Testis (tissue), 3 donors: Measurements from ENCODE around the gene TBC1D1. TPM values are rescaled to one million over a fixed set of nuclear protein-coding genes. Genes with fewer than 3 reads are reported as not detected.

ENCODE experiments used
- DNase-seq: peaks from one replicate; pipeline ENCODE4 v3.0.0-alpha.2; 2019
- H3K27ac ChIP-seq, 2 donors: fragments of 200-600 bp; sonication (generic); one replicate each; pipeline ENCODE4 v1.5.1; 2019
- H3K27me3 ChIP-seq: fragments of 200-600 bp; sonication (generic); one replicate; pipeline ENCODE4 v1.5.1; 2019
- H3K36me3 ChIP-seq: fragments of 200-600 bp; sonication (generic); one replicate; pipeline ENCODE4 v1.5.1; 2017; ENCODE audit warnings: low read depth; ENCODE audit errors: missing control alignments
- H3K4me1 ChIP-seq: fragments of 200-600 bp; sonication (generic); one replicate; pipeline ENCODE4 v1.5.1; 2019
- H3K4me3 ChIP-seq, 2 donors: fragments of 200-600 bp; sonication (generic); one replicate each; pipeline ENCODE4 v1.5.1; 2017 to 2019
- H3K9me3 ChIP-seq: fragments of 200-600 bp; sonication (generic); one replicate; pipeline ENCODE4 v1.5.1; 2017
- POLR2A ChIP-seq: fragments of 450-650 bp; IDR thresholded peaks from one replicate; pipeline ENCODE4 v1.6.1; 2017; ENCODE audit warnings: antibody characterized with exemption, mild to moderate bottlenecking, moderate library complexity
- WGBS, 2 donors: methylation state at CpG; one replicate each; pipeline ENCODE4 v1.1.5; 2018; 5-methylcytosine and 5-hydroxymethylcytosine counted together
- intact Hi-C: fragments of 100-400 bp; cut with DNase I; formaldehyde crosslinking; loops from one replicate; pipeline ENCODE4 v1.15.1; 2023; ENCODE audit warnings: low total_unique reads
- polyA plus RNA-seq: library from polyadenylated mRNA; stranded (reverse); fragments of 350-450 nt; fragmentation: Illumina TruSeq; extraction: RNeasy Lipid Tissue Mini Kit (QIAGEN cat#74804); gene quantifications from one replicate; pipeline ENCODE4 v1.2.3, GENCODE V29; 2014; ENCODE audit warnings: low read depth, low replicate concordance; ENCODE audit not compliant: insufficient read depth
- total RNA-seq, 2 donors: library from RNA; depleted of rRNA; stranded (reverse); fragments of >200 nt; gene quantifications; one replicate each; pipeline ENCODE4 v1.2.3, GENCODE V29; 2016
- TF ChIP-seq, protein P1 (sequence below), 3 experiments: fragments of 450-650 bp in 2 of 3; fragments of 200-600 bp in 1 of 3; sonication (generic) in 1 of 3; IDR thresholded peaks; one replicate each; pipeline ENCODE4 v1.5.1; 2016 to 2019; ENCODE audit warnings: antibody characterized with exemption in 3 of 3, mild to moderate bottlenecking in 2 of 3, moderate library complexity in 1 of 3

Gene TBC1D1
- total and polyA plus RNA-seq, 3 donors from 2014 or later = 130 to 208 (median 167) TPM

DNA sequence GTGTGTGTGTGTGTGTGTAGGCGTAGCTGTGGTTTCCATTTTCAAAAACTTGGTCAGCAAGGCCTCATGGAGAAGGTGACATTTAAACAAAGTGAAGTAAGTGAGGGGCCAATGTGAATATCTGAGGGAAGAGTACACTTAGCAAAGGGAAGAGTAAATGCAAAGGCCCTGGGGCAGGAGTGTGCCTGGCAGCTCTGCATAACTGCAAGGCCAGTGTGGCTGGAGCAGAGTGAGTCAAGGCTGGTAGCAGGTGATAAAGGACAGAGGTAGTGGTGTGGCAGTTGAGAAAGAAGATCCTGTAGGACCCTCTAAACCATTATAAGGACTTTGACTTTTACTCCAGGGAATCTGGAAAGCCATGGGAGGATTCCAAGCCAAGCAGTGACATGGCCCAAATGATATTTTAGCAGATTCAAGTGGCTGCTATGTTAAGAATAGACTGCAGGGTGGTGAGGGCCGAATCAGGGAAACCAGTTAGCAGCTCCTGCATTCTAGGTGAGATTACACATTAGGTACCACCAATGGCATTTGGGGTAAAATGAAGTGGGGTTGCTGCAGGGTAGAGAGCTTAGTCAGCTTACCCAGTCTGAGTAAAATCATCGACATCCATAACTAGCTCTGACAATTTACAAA is 5.9 kb upstream of the TBC1D1 start:
- no peak for DNase-seq
- no peaks in the 10 kb centered on the region for H3K27me3 ChIP-seq
- WGBS, 2 donors = 83 to 92% methylated on average over 3 of the region's 3 CpGs
- H3K4me1 ChIP-seq = no peaks in the 10 kb centered on the region
- TF ChIP-seq, protein P1, sequence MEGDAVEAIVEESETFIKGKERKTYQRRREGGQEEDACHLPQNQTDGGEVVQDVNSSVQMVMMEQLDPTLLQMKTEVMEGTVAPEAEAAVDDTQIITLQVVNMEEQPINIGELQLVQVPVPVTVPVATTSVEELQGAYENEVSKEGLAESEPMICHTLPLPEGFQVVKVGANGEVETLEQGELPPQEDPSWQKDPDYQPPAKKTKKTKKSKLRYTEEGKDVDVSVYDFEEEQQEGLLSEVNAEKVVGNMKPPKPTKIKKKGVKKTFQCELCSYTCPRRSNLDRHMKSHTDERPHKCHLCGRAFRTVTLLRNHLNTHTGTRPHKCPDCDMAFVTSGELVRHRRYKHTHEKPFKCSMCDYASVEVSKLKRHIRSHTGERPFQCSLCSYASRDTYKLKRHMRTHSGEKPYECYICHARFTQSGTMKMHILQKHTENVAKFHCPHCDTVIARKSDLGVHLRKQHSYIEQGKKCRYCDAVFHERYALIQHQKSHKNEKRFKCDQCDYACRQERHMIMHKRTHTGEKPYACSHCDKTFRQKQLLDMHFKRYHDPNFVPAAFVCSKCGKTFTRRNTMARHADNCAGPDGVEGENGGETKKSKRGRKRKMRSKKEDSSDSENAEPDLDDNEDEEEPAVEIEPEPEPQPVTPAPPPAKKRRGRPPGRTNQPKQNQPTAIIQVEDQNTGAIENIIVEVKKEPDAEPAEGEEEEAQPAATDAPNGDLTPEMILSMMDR (IDR thresholded peaks at IDR 0.05) = no peak
- TF ChIP-seq POLR2A = no peak
- intact Hi-C loops = no loop called here
- H3K4me3 ChIP-seq = no peak overlapping the region
- H3K36me3 ChIP-seq = no peaks in the 10 kb centered on the region
- H3K27ac ChIP-seq = no peak overlapping the region
- no peaks in the 10 kb centered on the region for H3K9me3 ChIP-seq

DNA sequence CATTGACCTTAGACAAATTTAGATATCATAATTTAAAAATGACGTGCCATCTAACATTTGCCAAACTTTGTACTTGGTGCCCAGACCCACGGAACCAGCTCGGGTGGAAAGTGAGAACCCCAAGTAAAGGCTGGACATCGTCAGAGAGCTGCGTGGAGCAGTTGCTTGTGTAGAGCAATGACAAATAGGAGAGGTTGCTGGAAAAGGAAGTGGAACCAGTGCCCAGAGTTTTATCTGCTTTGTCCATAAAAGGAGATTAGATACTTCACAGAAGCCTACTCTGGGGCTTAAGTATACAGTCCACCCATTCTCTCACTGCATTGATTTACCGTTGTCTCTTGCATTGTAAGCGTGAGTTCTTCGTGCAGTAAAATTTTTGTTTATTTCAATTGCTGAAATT is 5.4 kb upstream of the TBC1D1 start:
- H3K27ac ChIP-seq = no peak overlapping the region
- TF ChIP-seq, protein P1 (IDR thresholded peaks at IDR 0.05) = no peak
- TF ChIP-seq POLR2A = no peak
- no peak overlapping the region for H3K4me3 ChIP-seq
- no peaks in the 10 kb centered on the region for H3K36me3 ChIP-seq
- WGBS, 2 donors = 68 to 74% methylated on average over 8 of the region's 8 CpGs
- no peaks in the 10 kb centered on the region for H3K27me3 ChIP-seq
- DNase-seq = no peak
- H3K9me3 ChIP-seq = no peaks in the 10 kb centered on the region
- H3K4me1 ChIP-seq = no peaks in the 10 kb centered on the region
- intact Hi-C loops = no loop called here

DNA sequence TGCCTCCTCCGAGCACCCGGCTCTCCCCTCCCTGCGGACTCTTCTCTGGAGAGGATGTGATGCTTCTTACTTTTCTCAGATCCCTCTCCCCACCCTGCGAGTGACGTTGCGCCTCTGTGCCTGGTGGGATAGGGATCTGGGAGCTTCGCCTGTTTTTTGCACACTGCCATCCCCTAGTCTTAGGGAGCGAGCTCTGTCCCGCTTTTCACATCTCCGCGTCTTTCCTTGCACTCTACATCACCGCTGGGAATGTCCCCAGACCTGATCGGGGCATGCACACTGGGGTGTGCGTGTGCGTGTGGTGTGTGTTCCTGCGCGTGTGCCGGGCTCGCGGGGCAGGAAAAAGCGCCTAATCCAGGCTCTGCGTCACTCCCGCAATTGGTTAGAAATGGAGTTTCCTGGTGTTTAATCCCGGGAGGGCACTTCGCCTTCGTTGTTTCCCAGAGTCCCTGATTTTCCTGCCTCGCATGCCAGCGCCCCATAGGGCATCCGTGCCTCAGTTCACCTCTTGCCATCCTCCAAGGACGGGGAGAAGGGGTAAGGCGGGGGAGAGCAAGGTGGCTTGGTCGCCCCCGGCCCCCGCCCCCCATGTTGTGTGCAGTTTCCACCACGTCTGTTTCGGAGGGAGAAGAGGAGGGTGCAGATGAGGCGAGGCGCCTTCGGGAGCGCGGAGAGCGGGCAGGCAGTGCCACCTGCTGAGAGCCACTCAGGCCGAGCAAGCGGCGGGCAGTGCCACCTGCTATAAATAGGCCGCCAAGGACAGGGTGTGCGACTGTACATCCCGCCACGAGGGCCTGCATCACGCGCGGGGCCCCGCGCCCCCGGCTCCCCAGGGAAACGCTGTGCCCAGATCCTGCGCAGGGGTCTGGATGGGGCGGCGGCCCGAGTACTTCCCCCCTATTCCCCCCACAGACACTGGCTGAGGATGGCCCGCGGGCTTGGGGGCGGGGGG is 759 bp upstream of the TBC1D1 start:
- 3 to 7% methylated on average over 44 to 62 of the region's 63 CpGs for WGBS, 2 donors
- Histone ChIP-seq H3K27ac (peak overlapping the region in 1 of 2 donors; percentile 75), H3K4me1 (no peaks in the 10 kb centered on the region), H3K4me3 (peak overlapping the region; percentile 72 to 74), H3K9me3 (no peaks in the 10 kb centered on the region), H3K27me3 (no peaks in the 10 kb centered on the region), H3K36me3 (no peaks in the 10 kb centered on the region)
- intact Hi-C loops = no loop called here
- no peak for TF ChIP-seq POLR2A
- TF ChIP-seq, protein P1 (IDR thresholded peaks at IDR 0.05) = peak in 2 of 3 experiments; percentile 6 to 8
- peak; percentile 60 for DNase-seq

DNA sequence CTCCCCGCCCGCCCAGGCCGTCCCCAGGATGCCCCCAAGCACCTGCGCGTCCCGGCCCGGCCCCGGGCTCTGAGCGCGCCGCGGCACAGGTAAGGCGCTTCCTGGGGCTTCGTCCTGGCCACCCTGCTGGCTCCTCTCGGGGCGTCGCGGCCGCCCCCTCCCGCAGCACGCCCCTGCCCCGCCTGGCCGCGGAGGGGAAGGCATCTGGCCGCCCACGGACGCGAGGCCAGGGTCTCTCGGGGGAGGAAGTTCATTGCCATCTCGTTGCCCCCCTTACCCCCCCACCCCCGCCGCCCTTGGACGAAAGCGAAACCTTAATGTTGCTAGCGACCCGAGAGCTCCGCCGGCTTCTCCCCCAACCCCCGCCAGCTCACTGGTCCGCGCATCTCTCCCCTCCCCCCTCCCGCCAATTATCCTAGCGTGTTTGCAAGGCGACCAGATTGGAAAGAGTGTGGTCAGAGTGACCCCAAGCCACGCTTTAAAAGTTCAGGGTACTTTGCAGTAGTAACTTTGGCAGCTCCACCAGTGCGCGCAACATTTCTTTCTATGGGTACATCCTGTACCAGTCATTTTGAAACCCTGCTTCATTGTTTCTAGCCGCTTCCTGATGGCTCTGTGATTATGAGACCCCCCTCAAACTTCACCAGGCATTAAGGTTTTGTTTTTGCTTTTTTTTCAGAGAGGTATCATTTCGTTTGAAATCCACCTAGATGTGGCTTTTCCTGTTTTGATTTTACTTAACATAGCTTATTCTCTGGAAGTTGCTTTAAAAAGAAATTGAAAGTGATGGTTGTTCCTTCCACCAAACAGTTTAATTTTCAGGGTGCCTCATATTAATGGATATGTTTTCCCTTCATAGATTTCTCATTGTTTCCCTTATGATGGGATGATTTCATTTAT is 626 bp downstream of the TBC1D1 start:
- TF ChIP-seq, protein P1 (IDR thresholded peaks at IDR 0.05) = no peak
- no peak for TF ChIP-seq POLR2A
- 0% methylated on average over 7 to 33 of the region's 49 CpGs for WGBS, 2 donors
- DNase-seq = peak; percentile 47
- H3K27me3 ChIP-seq = no peaks in the 10 kb centered on the region
- intact Hi-C loops = no loop called here
- peak overlapping the region; percentile 72 to 74 for H3K4me3 ChIP-seq
- no peaks in the 10 kb centered on the region for H3K4me1 ChIP-seq
- no peaks in the 10 kb centered on the region for H3K36me3 ChIP-seq
- no peaks in the 10 kb centered on the region for H3K9me3 ChIP-seq
- H3K27ac ChIP-seq = peak overlapping the region; percentile 68 to 75
